ENCODE data around the gene CACNA1S. TPM values are rescaled to one million over a fixed set of nuclear protein-coding genes. Genes with fewer than 3 reads are reported as not detected.

The CACNA1S gene
- polyA plus RNA-seq, 12 donors, result 15.2 to 77.2 (median 49.8) TPM; not detected in 1

GRCh38 chr1:201015551-201016091 lies 96.6 kb downstream of the CACNA1S start:
- DNase-seq, result no peak

GRCh38 chr1:201014816-201015200 lies 97.4 kb downstream of the CACNA1S start:
- no peak for DNase-seq

GRCh38 chr1:201013991-201014815 lies 98.0 kb downstream of the CACNA1S start:
- no peak for DNase-seq

- no peak for DNase-seq
These were observed 99.2 kb downstream of the CACNA1S start for GRCh38 chr1:201013031-201013485.

- no peak for DNase-seq
These were observed 100.6 kb downstream of the CACNA1S start for GRCh38 chr1:201011616-201012015.

- no peak for DNase-seq
These were observed 102.1 kb downstream of the CACNA1S start for GRCh38 chr1:201009962-201010645.

GRCh38 chr1:201008666-201009360 lies 103.4 kb downstream of the CACNA1S start:
- DNase-seq, result no peak

GRCh38 chr1:201007481-201007880 lies 104.7 kb downstream of the CACNA1S start:
- no peak for DNase-seq

- DNase-seq, result no peak
These were observed 105.8 kb downstream of the CACNA1S start for GRCh38 chr1:201006450-201006849.

GRCh38 chr1:201004732-201005131 lies 107.5 kb downstream of the CACNA1S start:
- no peak for DNase-seq

- no peak for DNase-seq
These were observed 108.1 kb downstream of the CACNA1S start for GRCh38 chr1:201004154-201004553.

GRCh38 chr1:201002510-201002909 lies 109.7 kb downstream of the CACNA1S start:
- DNase-seq, result no peak

- DNase-seq, result no peak
These were observed 110.3 kb downstream of the CACNA1S start for GRCh38 chr1:201001962-201002361.

- no peak for DNase-seq
These were observed 111.8 kb downstream of the CACNA1S start for GRCh38 chr1:201000391-201000790.

GRCh38 chr1:200999667-201000066 lies 112.6 kb downstream of the CACNA1S start:
- no peak for DNase-seq

- no peak for DNase-seq
These were observed 113.9 kb downstream of the CACNA1S start for GRCh38 chr1:200998323-200998722.

- no peak for DNase-seq
These were observed 119.7 kb downstream of the CACNA1S start for GRCh38 chr1:200992382-200993048.

- DNase-seq, result peak; percentile 57
These were observed 121.1 kb downstream of the CACNA1S start for GRCh38 chr1:200991097-200991614.

- DNase-seq, result no peak
These were observed 122.1 kb downstream of the CACNA1S start for GRCh38 chr1:200990114-200990513.
